HG02884 (cell line): ENCODE data around the gene CNPY4.
"Not testable (repeated sequence)": the region's sequence is repeated elsewhere in the genome, so short reads cannot be mapped to it uniquely, and the experiment has no call there.

Source experiments
- ATAC-seq: cut with Tn5 transposase; IDR thresholded peaks from one replicate; pipeline ENCODE4 v1.9.1; 2021; ENCODE audit warnings: mild to moderate bottlenecking, moderate library complexity; ENCODE audit not compliant: unreplicated experiment

The CNPY4 gene

DNA sequence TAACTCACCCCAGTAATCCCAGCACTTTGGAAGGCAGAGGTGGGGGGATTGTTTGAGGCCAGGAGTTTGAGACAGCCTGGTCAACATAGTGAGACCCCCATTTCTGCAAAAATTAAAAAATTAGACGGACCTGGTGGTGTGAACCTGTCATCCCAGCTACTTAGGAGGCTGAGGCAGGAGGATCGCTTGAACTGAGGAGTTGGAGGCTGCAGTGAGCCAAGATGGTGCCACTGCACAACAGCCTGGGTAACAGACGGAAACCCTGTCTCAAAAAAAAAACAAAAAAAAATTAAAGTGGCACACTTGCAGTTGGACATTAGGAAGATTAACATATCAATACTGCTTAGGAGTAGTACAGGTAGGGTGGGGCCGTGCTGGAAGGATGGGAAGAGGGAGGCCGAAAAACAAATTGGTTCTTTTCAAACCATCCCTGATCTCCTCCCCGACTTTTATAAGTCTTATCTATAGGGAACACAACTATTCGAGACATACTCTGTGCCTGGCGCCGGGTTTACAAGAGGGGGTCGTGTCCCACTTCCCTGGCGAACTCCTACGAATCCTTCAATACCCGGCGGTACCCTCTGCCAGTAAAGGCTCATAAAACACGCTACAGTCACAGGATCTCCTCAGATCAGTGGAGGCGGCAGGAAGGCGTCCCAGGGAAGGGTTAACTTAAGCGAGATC is 904 bp upstream of the CNPY4 start:
- no peak for ATAC-seq

DNA sequence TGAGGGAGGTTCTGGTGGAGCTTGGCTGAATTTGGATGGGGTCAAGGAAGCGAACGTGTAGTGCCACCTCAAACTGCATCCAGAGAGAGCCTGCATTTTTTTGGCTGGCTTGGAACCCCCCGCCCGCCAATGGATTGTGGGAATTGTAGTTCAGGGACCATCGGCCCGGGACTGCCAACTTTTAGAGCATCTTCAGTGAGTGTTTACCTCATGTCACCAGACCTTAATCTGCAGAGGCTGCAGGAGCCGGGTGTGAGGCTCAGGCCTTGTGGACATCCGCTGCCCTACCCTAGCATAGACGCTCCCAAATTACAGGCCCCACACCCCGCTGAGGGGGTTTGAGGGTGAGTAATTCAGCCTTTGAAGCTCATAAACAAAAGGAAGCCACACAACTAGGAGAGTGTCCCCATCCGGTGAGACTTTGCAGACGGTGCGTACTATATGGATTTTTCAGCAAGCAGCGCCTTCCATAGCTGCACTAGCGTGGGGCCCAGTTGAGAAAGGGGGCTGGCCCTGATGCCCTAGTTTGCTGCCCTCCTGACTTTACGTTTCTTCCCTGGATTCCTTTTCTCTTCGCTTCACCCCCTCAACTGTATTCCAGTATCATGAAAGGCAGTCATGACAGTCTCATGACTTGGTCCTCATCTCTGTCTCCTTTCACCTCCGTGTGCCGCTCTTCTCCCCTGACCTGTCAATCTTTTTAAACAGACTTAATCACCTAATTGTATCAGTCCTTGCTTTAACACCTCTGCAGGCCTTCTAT is 717 bp downstream of the CNPY4 start:
- peak; percentile 22 for ATAC-seq

DNA sequence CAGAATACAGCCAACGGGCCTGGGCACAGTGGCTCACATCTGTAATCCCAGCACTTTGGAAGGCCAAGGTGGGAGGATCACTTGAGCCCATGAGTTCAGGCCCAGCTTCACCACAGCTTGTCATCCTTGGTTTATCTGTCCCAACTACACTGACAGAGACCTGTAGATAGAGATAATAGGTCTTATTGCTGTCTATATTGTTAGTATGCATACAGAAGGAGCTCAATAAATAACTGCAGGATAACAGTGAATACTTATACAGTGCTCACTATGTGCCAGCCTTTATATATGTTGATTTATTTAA is 1.3 kb downstream of the CNPY4 start:
- ATAC-seq = no peak

DNA sequence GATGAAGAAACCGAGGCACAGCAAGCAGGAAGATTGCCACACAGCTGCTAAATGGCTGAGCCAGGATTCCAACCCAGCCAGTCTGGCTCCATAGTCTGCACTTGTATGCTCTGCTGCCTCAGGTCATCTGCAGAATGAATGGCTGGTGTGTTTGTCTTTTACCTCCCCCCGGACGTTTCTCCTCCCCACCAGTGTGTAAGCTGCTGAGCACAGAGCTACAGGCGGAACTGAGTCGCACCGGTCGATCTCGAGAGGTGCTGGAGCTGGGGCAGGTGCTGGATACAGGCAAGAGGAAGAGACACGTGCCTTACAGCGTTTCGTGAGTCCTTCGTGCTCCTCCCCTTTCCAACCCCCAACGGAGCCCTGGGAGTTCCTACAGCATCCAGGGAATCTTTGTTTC is 2.6 kb downstream of the CNPY4 start:
- no peak for ATAC-seq

DNA sequence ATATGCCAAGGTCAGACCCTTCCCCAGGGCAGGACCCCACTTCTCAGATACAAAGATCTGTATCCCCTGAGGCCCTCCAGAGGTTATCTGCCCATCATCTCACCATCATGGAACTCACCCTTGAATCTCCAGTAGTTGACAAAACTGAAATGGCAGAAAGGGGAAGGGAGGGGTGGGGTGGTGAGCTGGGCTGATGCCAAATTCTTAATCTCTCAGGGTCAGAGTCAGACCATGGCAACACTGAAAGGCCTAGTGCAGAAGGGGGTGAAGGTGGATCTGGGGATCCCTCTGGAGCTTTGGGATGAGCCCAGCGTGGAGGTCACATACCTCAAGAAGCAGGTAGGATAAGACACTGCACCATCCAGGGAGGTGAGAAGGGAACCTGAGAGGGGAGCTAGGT is 3.1 kb downstream of the CNPY4 start:
- ATAC-seq = no peak

DNA sequence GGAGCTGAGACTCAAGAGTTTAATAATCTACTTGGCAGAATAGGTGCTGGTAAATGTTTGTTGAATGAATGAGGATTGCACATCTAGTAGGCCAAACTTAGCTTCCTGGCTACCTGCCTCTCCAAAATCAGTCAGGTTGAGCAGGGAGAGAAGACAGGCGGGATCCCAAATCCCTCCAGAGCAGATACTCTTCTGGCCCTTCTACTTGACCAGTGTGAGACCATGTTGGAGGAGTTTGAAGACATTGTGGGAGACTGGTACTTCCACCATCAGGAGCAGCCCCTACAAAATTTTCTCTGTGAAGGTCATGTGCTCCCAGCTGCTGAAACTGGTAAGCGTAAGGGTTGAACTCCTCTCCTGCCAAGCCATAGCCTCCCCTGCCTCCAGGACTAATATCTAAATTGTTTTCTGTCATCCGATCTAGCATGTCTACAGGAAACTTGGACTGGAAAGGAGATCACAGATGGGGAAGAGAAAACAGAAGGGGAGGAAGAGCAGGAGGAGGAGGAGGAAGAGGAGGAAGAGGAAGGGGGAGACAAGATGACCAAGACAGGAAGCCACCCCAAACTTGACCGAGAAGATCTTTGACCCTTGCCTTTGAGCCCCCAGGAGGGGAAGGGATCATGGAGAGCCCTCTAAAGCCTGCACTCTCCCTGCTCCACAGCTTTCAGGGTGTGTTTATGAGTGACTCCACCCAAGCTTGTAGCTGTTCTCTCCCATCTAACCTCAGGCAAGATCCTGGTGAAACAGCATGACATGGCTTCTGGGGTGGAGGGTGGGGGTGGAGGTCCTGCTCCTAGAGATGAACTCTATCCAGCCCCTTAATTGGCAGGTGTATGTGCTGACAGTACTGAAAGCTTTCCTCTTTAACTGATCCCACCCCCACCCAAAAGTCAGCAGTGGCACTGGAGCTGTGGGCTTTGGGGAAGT is 5.1 kb downstream of the CNPY4 start:
- ATAC-seq = no peak

DNA sequence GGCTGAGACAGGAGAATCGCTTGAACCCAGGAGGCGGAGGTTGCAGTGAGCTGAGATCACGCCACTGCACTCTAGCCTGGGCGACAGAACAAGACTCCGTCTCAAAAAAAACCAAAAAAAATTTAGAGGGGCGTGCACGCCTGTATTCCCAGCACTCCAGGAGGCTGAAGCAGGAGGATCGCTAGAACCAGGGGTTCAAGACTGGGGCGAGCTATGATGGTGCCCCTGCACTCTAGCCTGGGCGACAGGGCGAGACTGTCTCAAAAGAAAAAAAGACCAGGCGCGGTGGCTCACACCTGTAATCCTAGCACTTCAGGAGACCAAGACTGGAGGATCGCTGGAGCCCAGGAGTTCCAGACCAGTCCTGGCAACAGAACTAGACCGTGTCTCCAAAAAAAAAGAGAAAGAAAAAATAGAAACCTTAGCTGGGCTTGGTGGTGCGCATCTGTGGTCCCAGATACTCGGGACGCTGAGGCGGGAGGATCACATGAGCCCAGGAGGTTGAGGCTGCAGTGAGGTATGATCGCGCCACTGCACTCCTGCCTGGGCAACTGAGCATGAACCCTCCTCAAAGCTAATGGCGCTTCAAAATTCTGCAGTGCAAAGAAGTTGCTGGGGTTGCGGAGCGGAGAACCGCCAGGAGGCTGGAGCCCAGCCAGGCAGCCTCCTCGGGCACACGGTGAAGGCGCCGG is 7.0 kb downstream of the CNPY4 start:
- peak; percentile 27 for ATAC-seq

DNA sequence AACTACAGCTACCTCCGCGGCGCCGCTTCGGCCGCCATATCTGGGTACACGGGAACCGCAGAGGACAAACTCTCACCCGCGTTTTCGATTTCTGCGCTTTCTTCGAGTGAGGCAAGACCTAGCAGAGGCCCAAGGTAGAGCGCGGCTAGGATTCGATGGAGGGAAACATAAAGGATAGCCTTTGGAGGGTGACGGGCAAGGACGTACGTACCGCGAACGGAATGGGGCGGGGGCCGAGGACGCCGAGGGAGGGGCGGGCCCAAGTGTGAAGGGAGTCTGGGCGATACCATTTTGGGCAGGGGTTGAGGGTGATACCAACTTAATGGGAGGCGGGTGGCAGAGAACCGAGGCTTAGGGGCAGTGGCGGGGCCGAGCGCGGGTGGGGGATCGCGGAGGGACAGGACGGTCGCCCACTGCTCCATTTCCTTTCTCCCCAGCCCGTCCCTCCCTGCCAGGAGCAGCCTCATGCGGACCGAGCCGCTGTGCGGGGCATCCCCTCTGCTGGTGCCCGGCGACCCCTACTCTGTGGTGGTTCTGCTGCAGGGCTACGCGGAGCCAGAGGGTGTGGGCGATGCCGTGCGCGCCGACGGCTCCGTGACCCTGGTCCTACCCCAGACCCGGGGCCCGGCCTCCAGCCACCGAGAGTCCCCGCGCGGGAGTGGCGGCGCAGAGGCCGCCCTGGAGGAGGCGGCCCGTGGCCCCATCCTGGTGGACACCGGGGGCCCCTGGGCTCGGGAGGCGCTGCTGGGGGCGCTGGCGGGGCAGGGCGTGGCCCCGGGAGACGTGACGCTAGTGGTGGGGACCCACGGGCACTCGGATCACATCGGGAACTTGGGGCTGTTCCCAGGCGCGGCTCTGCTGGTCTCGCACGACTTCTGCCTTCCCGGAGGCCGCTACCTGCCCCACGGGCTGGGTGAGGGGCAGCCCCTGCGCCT is 7.8 kb downstream of the CNPY4 start, which contains the start of gene MBLAC1:
Gene MBLAC1 (plus strand): TSS at position 37 of the 935 bp plus-strand sequence. CDS start 429 bp downstream, at position 466.
- ATAC-seq = peak; percentile 44

DNA sequence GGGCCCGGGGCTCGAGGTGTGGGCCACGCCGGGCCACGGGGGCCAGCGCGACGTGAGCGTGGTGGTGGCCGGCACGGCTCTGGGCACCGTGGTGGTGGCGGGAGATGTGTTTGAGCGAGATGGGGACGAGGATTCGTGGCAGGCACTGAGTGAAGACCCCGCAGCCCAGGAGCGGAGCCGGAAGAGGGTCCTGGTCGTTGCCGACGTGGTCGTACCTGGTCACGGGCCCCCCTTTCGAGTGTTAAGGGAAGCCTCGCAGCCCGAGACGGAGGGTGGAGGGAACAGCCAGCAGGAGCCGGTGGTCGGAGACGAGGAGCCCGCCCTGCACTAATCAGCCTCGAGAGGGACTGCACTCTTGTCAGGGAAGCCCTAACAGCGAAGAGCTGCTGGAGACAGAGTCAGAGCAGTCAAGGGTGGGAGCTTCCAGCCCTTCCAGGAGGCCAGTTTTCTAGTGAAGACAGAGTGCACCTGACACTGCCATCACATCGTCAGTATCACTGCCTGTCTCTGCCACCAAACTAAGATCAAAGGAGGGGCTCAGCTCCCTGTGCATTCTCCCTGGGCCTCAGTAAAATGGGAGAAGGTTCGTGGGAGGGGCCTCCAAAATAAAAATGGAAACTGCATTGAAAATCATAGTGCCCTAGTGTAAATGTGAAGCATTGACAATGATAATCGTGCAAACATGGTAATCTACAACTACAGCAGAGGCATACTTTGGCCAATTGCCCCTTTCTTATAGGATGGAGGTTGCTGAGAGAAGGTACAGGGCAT is 8.6 kb downstream of the CNPY4 start:
- no peak for ATAC-seq

DNA sequence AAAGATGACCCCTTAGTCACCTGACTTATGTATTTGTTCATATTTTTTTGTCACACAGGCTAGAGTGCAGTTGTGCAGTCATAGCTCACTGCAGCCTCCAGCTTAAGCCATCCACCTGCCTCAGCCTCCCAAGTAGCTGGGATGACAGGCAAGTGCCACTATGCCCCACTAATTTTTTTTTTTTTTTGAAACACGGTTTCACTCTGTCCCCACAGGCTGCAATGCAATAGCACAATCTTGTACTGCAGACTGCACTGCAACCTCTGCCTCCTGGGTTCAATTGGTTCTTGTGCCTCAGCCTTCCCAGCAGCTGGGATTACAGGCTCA is 9.2 kb downstream of the CNPY4 start:
- no peak for ATAC-seq

DNA sequence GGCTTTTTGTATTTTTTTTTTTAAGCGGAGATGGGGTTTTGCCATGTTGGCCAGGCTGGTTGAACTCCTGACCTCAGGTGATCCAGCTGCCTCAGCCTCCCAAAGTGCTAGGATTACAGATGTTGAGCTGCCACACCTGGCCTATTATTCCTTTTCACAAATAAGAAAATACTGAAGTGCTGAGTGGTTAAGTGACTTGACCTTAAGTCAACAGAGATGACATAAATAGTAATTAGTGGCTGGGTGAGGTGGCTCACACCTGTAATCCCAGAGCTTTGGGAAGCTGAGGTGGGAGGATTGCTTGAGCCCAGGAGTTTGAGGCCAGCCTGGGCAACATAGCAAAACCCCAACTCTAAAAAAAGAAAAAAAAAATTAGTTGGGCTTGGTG is 10.8 kb downstream of the CNPY4 start:
- ATAC-seq = not testable (repeated sequence)

DNA sequence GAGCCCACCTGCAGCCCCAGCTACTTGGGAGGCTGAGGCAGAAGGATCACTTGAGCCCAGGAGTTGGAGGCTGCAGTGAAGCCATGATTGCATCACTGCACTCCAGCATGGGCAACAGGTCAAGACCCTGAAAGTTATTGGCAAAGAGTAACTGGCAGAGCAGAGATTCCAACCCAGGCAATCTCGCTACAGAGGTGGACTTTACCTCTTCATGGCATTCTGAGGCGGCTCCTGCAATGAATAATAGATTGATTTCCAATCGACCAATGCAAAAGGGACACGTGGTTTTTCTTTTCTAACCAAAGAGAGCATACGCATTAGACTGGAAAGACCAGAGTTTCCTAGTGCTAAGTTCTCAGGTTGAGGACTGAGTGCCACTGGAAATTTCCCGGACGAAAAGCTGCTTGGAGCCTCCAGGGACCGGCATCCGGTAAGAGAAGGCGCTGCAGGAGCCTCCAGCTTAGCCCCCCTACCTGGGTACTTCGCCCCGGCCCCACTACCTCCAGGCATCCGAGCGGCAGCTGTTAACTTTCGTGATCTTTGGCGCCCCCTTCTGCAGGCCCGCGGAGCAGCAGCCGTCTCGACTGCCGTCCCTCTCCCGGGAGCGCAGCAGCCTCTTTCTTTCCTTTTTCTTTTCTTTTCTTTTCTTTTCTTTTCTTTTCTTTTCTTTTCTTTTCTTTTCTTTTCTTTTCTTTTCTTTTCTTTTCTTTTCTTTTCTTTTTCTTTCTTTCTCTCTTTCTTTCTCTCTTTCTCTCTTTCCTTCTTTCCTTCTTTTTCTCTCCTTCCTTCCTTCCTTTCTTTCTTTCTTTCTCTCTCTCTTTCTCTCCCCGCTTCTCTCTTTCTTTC is 11.4 kb downstream of the CNPY4 start:
- ATAC-seq = no peak

DNA sequence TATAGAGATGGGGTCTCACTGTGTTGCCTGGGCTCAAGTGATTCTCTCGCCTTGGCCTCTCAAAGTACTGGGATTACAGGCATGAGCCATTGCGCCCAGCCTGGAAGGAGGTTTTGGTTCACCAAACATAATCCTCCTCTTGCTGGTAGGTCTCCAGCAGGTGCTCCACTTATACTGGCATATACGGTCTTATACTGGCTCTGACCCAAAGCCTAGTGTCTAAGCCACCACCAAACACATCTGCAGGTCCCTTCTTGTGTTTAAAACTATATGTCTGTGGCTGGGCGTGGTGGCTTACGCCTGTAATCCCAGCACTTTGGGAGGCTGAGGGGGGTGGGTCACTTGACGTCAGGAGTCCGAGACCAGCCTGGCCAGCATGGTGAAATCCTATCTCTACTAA is 12.7 kb downstream of the CNPY4 start:
- ATAC-seq = no peak

DNA sequence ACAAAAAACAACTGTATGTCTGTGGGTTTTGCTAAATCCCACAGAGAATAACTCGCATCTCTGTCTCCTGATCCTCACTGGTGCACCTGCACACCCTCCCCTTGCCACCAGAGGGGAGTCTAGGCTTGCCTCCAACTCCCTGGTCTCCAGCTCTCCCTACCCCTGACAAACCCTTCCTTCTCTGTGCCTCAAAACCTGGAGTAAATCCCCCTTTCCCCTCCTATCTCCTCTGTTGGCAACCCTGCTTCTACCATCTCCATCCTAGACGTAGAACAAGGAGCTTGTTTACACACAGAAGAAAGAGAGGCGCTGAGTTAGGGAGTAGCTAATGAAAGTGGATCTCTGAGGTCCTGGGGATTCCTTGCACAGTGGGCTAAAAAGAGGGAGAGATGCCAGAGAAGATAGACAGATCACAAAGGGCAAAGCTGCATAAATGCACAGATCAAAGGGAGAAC is 13.3 kb downstream of the CNPY4 start:
- ATAC-seq = no peak

DNA sequence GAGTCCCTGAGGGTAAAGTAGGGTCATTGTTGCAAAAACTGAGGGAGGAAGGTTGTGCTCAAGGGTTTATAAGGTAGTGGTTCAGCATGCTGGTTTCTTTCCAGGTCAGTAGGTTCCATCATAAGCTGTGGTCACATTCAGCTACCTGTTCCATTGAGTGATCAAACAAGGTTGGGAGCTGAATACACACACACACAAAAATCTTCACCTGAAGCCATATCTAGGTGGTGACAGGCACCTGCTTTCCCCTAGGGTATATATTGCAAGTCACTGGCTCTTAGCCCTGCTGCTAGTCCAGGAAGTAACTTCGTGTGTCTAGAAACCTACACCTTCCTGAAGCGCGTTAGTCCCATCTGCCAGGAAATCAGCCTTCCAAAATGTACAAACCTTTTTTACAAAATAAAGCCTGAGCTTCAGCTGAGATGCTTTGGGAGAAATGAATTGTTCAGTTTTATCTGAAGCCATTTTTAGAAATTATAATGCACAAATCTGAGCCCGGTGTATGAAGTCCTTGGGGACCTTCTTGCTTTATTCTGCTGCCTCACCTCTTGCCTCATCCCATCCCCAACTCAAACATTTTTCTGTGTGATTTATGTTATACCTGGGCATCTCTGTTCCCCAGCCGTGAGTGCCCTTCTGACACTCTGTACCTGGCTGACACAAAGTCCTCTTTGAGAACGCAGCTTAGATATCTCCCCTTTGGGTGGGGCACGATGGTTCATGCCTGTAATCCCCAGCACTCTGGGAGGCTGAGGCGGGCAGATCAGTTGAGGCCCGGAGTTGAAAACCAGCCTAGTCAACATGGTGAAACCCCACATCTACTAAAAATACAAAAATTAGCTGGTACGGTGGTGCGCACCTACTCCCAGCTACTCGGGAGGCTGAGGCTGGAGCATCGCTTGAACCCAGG is 18.7 kb downstream of the CNPY4 start:
- no peak for ATAC-seq

DNA sequence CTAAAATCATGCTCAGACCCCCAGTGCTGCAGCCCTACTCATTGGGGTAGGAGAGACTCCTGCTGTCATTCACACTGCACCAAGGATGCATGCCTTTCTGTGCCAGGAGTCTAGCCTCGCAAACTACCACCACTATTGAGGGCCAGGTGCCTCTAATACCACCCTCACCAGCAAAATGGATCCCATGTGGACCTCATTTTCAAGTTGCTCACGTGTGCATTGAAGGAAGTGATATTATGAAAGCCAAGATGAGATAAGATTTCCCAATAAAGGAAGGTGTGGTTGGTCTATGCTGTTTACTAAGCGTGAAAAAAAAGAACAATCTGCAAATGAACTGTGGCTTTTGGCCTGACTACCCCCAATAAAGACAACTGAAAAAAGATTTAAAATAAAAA is 22.1 kb downstream of the CNPY4 start:
- ATAC-seq = no peak

DNA sequence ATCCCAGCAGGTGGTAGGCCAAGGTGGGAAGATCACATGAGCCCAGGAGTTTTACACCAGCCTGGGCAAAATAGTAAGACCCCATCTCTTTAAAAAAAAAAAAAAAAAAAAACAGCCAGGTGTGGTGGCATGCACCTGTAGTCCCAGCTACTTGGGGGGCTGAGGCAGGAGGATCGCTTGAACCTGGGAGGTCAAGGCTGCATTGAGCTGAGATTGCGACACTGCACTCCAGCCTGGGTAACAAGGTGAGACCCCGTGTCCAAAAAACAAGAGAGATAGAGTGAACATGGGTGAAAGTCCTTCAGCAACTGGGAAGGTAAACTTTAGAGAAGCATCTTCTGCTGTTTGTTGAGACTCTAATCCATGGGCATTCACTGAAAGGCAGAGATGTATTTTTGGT is 23.0 kb downstream of the CNPY4 start:
- ATAC-seq = no peak
